Fibroblast of skin of left quadriceps (primary cell): ENCODE results near the gene SYT14.

Experiments
- DNase-seq, 2 experiments: peaks; one replicate each; pipeline ENCODE4 v3.0.0-alpha.2; 2013; ENCODE audit warnings: low read depth in 2 of 2

The SYT14 gene

DNA sequence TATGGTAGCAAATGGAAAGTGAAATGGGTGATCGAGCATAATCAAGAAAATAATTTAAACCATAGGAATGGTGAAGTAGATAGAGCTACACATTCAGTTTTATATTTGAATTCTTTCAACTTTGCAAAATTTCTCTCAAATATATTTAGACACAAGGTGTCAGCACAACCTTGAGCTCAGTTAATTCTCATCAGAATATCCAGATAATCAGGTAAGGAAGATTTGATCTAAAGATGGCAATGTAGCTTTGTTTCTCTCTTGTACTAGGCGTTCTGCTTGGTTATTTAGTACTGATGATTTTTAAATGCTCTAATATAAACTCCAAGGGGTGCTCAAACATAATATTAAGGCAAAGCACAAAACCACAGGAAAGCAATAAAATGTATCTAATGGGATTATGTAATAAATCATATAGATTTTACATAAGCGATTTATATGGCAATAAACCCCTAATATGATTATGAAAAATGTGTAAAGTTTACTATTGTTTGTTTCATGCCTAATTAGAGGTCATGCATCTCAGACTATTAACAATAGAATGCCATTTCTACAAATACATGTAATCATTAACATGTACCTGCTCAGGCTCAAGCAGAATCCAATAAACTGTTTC, 262.2 kb downstream of the SYT14 start:
- DNase-seq, result no peak

DNA sequence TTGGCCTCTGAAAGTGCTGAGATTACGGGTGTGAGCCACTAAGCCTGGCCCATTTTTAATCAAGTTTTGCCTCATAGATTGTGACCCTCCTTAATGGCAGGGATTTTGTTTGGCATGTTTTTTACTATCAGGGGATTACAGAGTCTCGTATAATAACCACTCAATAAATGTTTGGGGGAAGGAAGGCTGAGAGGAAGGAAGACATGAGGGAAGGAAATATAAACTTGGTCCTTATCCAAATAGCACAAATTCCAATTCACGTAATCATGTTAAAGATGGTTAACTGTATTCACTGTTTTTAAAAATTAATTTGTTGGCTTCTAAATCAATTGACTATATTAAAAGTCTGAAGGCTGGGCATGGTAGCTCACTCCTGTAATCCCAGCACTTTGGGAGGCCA, 263.7 kb downstream of the SYT14 start:
- DNase-seq, result no peak

DNA sequence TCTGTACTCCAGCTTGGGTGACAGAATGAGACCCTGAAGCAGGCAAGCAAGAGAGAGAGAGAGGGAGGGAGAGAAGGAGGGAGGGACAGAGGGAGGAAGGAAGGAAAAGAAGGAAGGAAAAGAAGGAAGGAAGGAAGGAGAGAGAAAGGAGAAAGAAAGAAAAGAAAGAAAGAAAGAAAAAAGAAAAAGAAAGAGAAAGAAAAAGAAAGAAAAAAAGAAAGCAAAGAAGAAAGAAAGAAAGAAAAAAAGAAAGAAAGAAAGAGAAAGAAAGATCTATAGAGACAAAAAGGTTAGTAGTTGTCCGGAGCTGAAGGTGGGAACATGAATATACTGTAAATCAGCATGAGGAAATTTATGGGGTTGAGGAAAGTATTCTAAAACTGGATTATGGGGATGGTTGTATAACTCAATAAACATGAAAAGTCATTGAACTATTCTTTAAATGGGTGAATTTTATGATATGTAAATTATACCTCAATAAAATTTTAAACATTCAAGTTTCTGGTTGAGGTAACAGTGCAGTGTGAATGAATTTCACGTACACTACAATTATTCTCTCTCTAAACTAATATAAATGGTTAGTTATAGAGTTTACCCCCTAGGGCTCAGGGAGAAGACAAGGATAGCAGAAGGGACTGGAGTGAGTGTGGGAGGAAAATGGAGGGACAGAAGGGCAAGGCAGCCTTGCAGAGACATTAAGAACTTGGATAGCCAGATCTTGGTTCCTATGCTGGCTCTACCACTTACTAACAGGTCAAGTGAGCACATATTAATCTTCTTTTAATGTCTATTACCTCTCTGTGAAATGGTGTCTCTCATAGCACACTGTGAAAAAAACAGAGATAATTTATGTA, 269.8 kb downstream of the SYT14 start:
- DNase-seq, result no peak

DNA sequence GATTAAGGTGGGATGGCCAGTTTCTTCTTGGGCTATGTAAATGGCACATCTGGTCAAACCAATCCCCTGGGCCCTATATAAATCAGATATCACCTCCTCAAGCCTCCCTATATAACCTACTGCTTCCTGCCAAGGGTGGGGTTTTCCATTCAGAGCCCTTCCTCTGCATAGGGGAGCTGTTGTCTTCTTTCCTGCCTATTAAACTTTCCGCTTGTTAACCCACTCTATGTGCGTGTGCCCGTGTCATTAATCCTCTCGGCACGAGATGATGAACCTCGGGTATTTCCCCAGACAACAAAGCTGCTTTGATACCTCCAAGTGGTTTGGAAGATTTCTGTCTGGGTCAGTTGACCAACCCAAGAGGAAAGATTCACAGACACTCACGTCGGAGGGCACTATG, 275.3 kb downstream of the SYT14 start:
- DNase-seq, result no peak

DNA sequence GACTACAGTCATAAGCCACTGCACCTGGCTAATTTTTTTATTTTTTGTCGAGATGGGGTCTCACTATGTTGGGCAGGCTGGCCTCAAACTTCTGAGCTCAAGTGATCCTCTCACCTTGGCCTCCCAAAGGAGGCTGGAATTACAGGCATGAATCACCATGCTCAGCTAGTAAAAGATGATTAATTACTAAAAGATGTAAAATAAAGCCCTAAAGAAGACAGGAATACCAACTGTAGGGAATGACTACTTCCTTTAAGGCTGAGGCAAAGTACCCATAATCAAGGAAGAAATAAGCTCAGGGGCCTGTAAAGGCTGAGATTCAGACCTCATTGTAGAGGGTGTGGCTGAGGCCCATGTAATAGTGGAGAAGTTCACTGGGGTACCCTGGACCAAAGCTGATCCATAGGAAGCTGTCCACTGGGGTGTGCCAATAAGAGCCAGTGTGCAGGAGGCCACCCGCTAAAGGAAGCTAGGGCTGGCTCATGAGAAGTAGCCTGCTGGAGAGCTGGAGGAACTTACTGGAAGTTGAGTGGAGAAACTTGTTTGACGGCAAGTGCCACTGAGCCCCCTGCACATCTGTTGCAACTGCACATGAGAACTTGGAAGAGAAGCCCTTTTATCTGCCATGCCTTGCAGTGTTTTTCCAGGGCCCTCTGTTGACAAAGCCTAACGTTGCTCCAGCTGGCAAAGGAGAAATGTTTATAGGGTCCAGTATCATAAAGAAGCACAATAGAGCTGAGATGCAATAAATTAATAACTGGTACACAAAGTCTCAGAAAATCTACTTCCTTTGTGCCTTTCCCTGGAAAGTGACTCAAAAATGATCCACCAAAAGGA, 276.8 kb downstream of the SYT14 start:
- DNase-seq, result no peak

DNA sequence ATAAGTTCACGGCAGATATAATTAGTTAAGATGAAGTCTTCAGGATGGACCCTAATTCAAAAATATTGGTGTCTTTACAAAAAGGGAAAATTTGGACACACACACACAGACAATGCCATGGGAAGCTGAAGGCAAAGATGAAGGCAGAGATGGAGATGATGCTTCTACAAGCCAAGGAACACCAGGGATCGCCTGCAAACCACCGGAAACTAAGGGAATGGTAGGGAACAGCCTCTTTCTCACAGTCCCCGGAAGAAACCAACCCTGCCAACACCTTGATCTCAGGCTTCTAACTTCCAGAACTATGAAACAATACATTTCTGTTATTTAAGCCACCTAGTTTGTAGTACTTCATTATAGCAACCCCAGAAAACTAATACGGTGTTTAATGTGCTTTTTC, 279.5 kb downstream of the SYT14 start:
- DNase-seq, result no peak

DNA sequence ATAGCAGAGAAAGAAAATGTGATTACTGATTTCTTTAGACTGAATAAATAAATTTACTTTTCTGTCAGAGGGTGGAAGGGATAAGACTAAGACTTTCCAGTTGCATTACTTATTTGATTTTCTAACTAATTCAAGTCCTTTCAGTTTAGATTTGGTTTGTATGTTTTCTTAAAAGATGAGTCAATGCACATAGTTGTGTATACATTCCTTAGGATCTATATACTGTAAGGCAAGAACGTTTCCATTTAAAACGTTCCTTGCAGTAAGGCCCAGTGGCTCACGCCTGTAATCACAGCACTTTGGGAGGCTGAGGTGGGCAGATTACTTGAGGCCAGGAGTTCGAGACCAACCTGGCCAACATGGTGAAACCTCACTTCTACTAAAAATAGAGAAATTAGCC, 280.0 kb downstream of the SYT14 start:
- DNase-seq, result no peak
